Karpas-422 (cell line): ENCODE results near the gene LARGE1. TPM values are rescaled to one million over a fixed set of nuclear protein-coding genes. Genes with fewer than 3 reads are reported as not detected.
A peak's percentile ranks its signal among the peaks of the same experiment; 100 is the strongest.

Source experiments
- DNase-seq: peaks from one replicate; pipeline ENCODE4 v3.0.0-alpha.2; 2015
- H2AFZ ChIP-seq: fragments of 200-600 bp; sonication (generic); 2 replicates; pipeline ENCODE4 v1.6.1; 2014; ENCODE audit warnings: antibody characterized with exemption, low read length, mixed read lengths
- H3K27ac ChIP-seq: fragments of 200-600 bp; sonication (generic); 2 replicates; pipeline ENCODE4 v1.5.1; 2014; ENCODE audit warnings: mild to moderate bottlenecking, low read length, moderate library complexity
- H3K27me3 ChIP-seq: fragments of 200-600 bp; sonication (generic); 2 replicates; pipeline ENCODE4 v1.6.1; 2014; ENCODE audit warnings: low read length, mixed read lengths
- H3K36me3 ChIP-seq: fragments of 200-600 bp; sonication (generic); 2 replicates; pipeline ENCODE4 v1.6.1; 2014; ENCODE audit warnings: low read length, mixed read lengths; ENCODE audit not compliant: insufficient read depth
- H3K4me1 ChIP-seq: fragments of 200-600 bp; sonication (generic); 2 replicates; pipeline ENCODE4 v1.6.1; 2014; ENCODE audit warnings: mild to moderate bottlenecking, low read length, mixed read lengths
- H3K4me2 ChIP-seq: fragments of 200-600 bp; sonication (generic); 2 replicates; pipeline ENCODE4 v1.6.1; 2014; ENCODE audit warnings: low read length, low read depth, mild to moderate bottlenecking; ENCODE audit not compliant: poor library complexity, severe bottlenecking
- H3K4me3 ChIP-seq: fragments of 200-600 bp; sonication (generic); 2 replicates; pipeline ENCODE4 v1.5.1; 2014; ENCODE audit warnings: mild to moderate bottlenecking, antibody characterized with exemption, low read length, mixed read lengths
- H3K79me2 ChIP-seq: fragments of 200-600 bp; sonication (generic); 2 replicates; pipeline ENCODE4 v1.6.1; 2014; ENCODE audit warnings: mild to moderate bottlenecking, low read length, mixed read lengths
- H3K9ac ChIP-seq: fragments of 200-600 bp; sonication (generic); 2 replicates; pipeline ENCODE4 v1.6.0; 2014; ENCODE audit warnings: low read length
- H3K9me2 ChIP-seq: fragments of 200-600 bp; sonication (generic), shearing (Covaris generic); replicated peaks from 2 replicates; pipeline ENCODE4 v1.6.0; 2014; ENCODE audit warnings: mild to moderate bottlenecking, low read length, moderate library complexity; ENCODE audit not compliant: insufficient read depth
- H3K9me3 ChIP-seq: fragments of 300-700, 200-600 bp; sonication (generic); 2 replicates; pipeline ENCODE4 v1.6.1; 2014; ENCODE audit warnings: low read length, mixed read lengths
- H4K20me1 ChIP-seq: fragments of 200-600 bp; sonication (generic); 2 replicates; pipeline ENCODE4 v1.6.1; 2014; ENCODE audit warnings: mild to moderate bottlenecking, antibody characterized with exemption, low read length, low read depth; ENCODE audit not compliant: insufficient read depth
- total RNA-seq: library from RNA; depleted of rRNA; stranded (reverse); fragments of >200 nt; shearing (Covaris generic); gene quantifications from 2 replicates; pipeline ENCODE4 v1.2.3, GENCODE V29; 2014; ENCODE audit warnings: low replicate concordance

LARGE1 gene
- total RNA-seq, 1 experiment from 2014 or later = 0.15 TPM

DNA sequence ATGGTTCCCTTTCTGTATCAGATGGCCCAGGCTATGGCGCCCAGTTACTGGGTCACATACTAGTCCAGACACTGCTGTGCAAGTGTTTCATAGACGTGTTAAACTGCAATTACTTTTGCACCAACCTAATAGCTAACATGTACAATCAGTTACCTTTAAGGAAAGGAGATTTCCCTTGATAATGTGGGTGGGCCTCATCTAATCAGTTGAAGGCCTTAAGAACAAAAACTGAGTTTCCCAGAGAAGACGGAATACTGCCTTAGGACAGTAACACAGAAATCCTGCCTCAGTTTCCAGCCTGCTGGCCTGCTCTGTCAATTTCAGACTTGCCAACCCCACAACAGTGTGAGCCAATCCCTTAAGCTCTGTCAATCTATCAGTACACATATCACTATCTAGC lies 632.2 kb downstream of the LARGE1 start:
- Histone ChIP-seq H3K27me3 (no peaks in the 10 kb centered on the region), H3K4me2 (no peak overlapping the region), H3K27ac (no peak overlapping the region), H2AFZ (no peak overlapping the region), H3K36me3 (no peaks in the 10 kb centered on the region), H3K9ac (no peak overlapping the region), H3K4me1 (peaks cover 4% of the 10 kb centered on the region; the same call in 1 of the 2 replicates), H3K9me2 (no peaks in the 10 kb centered on the region), H3K79me2 (no peaks in the 10 kb centered on the region), H3K4me3 (no peak overlapping the region), H3K9me3 (no peaks in the 10 kb centered on the region), H4K20me1 (no peaks in the 10 kb centered on the region)
- DNase-seq = no peak

DNA sequence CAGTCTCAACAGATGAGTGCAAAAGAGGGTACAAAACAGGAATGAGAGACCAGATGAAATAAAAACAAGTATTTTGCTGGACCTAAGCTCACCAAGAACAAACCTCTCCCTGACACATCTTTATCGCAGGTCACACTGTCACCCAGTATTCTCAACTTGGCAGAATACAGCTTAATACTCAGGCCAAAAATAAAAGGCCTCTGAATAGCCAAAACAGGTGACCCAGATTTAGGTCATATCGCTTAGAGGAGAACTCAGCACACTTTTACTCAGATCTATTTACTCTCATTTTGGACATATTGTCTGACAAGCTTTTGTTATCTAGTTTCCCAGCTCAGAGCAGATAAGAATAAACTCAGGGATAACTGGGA lies 645.2 kb downstream of the LARGE1 start:
- Histone ChIP-seq H4K20me1 (no peaks in the 10 kb centered on the region), H3K4me2 (no peak overlapping the region), H2AFZ (no peak overlapping the region), H3K27ac (no peak overlapping the region), H3K79me2 (no peaks in the 10 kb centered on the region), H3K27me3 (no peaks in the 10 kb centered on the region), H3K36me3 (no peaks in the 10 kb centered on the region), H3K9me2 (no peaks in the 10 kb centered on the region), H3K9ac (no peak overlapping the region), H3K4me1 (peaks cover 54% of the 10 kb centered on the region), H3K4me3 (no peak overlapping the region), H3K9me3 (no peaks in the 10 kb centered on the region)
- no peak for DNase-seq

DNA sequence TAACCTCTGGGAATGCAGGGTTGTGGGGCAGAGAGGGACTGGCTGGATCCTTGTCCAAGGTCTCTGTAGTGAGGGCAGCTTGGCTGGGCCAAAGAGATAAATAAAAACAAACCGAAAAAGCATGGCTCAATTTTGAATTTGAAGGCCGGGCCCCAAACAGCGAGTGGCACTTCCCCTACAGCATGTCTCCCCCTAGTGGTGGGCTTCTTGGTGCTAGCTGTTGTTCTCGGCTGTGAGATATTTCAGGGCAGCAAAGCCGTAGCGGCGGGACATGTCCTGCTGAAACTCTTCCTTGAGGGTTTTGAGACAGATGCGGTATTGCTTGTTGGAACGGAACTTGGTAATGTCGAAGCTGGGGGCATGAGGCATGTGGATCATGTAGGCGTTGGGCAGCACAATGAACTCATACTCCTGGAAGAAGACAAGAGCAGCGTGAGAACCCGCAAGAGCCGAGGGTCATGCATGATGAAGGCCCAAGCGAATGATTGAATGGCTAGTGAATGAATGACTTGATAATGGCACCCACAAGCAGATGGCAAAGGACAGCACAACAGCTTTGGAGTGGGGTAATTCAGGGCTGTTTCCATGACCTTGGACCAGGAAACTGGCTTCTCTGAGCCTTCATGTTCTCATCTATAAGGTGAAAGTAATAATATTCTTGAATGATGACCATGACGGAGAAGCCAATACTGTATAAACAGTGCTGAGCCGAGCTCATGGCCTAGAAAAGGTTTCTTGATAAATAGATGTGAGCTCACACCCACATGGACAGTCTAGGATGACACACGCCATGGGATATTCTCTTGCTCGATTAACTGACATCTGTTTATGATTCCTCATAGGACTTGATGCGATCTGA lies 645.8 kb downstream of the LARGE1 start:
- Histone ChIP-seq H3K4me3 (no peak overlapping the region), H3K9ac (no peak overlapping the region), H3K27ac (no peak overlapping the region), H2AFZ (peak overlapping the region; percentile 79), H4K20me1 (no peaks in the 10 kb centered on the region), H3K27me3 (no peaks in the 10 kb centered on the region), H3K36me3 (no peaks in the 10 kb centered on the region), H3K79me2 (no peaks in the 10 kb centered on the region), H3K4me1 (peaks cover 56% of the 10 kb centered on the region), H3K9me2 (no peaks in the 10 kb centered on the region), H3K9me3 (no peaks in the 10 kb centered on the region), H3K4me2 (no peak overlapping the region)
- DNase-seq = peak; percentile 92

DNA sequence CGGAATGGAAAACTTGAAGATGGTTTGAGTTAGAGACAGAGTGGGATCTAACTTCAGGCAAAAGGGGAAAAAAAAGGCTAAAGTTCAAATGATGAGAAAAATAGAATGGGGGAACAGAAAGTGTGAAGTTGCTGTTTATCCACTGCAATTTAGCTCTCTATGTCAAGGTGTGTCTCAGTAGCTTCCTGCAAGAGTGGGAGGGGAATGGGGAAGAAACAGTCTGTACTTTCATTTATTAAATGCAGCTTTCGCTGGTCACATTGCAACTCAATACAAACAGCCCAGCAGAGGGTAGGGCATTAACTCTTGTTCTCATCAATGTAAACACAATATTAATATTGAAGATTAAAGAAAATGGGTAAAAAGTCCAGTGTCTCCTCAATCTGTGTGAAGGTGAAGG lies 647.4 kb downstream of the LARGE1 start:
- Histone ChIP-seq H2AFZ (no peak overlapping the region), H3K27me3 (no peaks in the 10 kb centered on the region), H3K27ac (peak overlapping the region; percentile 85; the same call in 1 of the 2 replicates), H3K9ac (no peak overlapping the region; the same call in 1 of the 2 replicates), H3K4me3 (peak overlapping the region; percentile 45; the same call in 1 of the 2 replicates), H3K4me1 (peaks cover 56% of the 10 kb centered on the region), H4K20me1 (no peaks in the 10 kb centered on the region), H3K79me2 (no peaks in the 10 kb centered on the region), H3K9me2 (no peaks in the 10 kb centered on the region), H3K4me2 (peak overlapping the region; percentile 74), H3K36me3 (no peaks in the 10 kb centered on the region), H3K9me3 (no peaks in the 10 kb centered on the region)
- no peak for DNase-seq

DNA sequence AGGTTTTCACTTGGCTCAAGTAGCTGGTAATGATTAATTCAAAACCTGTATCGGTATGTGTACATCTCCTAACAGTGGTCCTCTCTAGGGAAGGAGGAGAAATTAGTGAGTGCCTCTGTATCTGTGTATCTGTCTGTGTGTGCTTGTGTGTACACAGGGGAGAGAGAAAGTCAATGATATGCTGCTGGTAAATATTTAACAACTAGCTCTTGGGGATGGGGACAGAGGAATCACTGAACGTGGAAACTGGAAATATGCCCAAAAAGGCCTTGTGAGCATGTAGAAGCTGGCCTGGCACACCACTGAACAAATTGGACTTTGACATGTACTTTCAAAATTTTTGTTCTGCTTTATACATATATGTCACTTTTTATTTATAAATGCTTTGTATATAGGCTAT lies 648.1 kb downstream of the LARGE1 start:
- H3K9me2 ChIP-seq = no peaks in the 10 kb centered on the region

DNA sequence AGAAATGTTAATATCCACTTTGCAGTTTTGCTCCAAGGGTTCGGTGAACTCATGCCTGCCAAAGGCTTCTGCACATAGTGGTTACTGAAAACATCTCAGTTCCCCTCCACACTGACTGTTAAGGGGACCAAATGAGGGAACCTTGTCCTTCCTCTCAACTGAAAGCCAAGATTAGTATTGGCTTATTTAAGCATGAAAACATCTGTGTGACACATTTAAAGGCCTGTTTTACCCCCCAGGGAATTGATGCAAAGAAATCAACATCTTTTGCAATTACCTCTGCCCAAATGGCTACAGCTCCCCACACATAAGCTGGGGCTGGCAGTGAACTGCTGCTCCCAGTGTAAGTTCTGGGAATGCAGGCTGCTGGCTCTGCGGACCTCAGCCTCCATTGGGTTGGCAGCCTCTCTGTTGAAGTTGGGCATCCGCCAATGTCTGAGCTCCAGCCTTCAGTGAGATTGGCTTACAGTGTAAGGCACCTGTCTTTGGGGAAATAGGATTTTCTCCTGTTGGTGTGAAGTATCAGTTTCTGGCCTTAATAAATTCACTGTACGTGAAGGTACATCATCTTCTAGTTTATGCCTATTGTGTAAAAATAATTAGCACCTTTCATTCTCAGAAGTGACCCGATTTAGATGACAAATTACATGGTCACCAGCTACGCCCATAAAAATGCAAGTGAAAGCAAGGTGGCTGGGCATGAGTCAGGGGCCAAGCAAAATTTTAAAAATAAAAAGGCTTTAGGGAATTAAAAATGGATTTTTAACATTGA lies 648.7 kb downstream of the LARGE1 start:
- H3K36me3 ChIP-seq = no peaks in the 10 kb centered on the region
- H3K27ac ChIP-seq = peak overlapping the region; percentile 85
- peak overlapping the region; percentile 45 for H3K4me3 ChIP-seq
- peak overlapping the region; percentile 74 for H3K4me2 ChIP-seq
- no peaks in the 10 kb centered on the region for H4K20me1 ChIP-seq
- peak overlapping the region; percentile 27; the same call in 1 of the 2 replicates for H3K9ac ChIP-seq
- H2AFZ ChIP-seq = no peak overlapping the region
- no peaks in the 10 kb centered on the region for H3K79me2 ChIP-seq
- peak; percentile 94 for DNase-seq
- H3K4me1 ChIP-seq = peaks cover 56% of the 10 kb centered on the region
- H3K9me3 ChIP-seq = no peaks in the 10 kb centered on the region
- H3K9me2 ChIP-seq = no peaks in the 10 kb centered on the region
- H3K27me3 ChIP-seq = no peaks in the 10 kb centered on the region

More for the DNA sequence above, 648.1 kb downstream of the LARGE1 start:
- H3K9ac ChIP-seq = peak overlapping the region; percentile 25; the same call in 1 of the 2 replicates
- H3K79me2 ChIP-seq = no peaks in the 10 kb centered on the region
- peaks cover 56% of the 10 kb centered on the region for H3K4me1 ChIP-seq
- H3K4me3 ChIP-seq = peak overlapping the region; percentile 45
- no peaks in the 10 kb centered on the region for H3K27me3 ChIP-seq
- no peaks in the 10 kb centered on the region for H4K20me1 ChIP-seq
- no peaks in the 10 kb centered on the region for H3K9me3 ChIP-seq
- no peaks in the 10 kb centered on the region for H3K36me3 ChIP-seq
- H3K4me2 ChIP-seq = peak overlapping the region; percentile 74
- peak overlapping the region; percentile 85 for H3K27ac ChIP-seq
- no peak overlapping the region for H2AFZ ChIP-seq
- no peak for DNase-seq

DNA sequence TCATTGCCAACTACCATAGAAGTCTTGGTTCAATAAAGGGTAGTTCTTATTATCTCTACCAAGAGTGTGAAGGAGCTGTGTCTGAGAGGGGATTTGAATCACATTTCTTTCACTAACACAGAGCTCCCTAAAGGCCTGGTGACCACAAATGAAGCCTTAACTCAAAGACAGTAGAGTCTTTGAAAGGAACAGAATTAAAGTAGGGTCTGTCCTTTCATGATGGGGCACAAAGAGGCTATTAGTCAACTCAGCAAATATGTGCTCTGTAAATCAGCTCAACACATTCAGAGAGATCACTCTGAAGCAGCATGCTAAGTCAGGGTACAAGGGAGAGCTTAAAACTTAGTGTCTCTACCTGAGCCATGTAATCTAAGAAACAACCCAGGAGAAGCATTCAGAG lies 649.7 kb downstream of the LARGE1 start:
- peak; percentile 56 for DNase-seq
- Histone ChIP-seq H3K4me1 (peaks cover 56% of the 10 kb centered on the region), H4K20me1 (no peaks in the 10 kb centered on the region), H3K9me3 (no peaks in the 10 kb centered on the region), H3K9me2 (no peaks in the 10 kb centered on the region), H3K36me3 (no peaks in the 10 kb centered on the region), H2AFZ (no peak overlapping the region), H3K9ac (peak overlapping the region; percentile 27; the same call in 1 of the 2 replicates), H3K27ac (peak overlapping the region; percentile 85), H3K79me2 (no peaks in the 10 kb centered on the region), H3K4me3 (peak overlapping the region; percentile 45), H3K27me3 (no peaks in the 10 kb centered on the region), H3K4me2 (peak overlapping the region; percentile 74)

DNA sequence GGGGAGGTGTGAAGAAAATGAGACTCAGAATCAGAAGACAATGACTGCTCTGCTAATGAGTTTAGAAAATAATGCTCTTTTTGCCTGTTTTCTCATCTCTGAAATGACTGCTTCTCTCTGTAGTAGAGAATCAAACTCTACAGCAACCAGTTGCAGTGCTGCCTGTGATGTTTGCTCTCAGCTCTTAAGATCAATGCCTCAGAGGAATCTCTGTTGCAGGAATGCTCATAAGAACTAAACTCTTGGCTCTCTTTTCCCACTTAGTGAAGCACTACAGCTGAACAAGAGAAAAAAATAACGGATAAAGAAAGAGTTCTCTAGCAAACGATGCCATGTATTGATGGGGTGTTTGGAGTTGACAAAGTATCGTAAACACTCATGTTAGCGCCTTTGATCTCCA lies 658.6 kb downstream of the LARGE1 start:
- DNase-seq = no peak
- H2AFZ ChIP-seq = no peak overlapping the region
- no peaks in the 10 kb centered on the region for H3K9me3 ChIP-seq
- no peaks in the 10 kb centered on the region for H3K36me3 ChIP-seq
- no peak overlapping the region for H3K4me3 ChIP-seq
- no peaks in the 10 kb centered on the region for H3K9me2 ChIP-seq
- no peak overlapping the region for H3K9ac ChIP-seq
- H3K27me3 ChIP-seq = no peaks in the 10 kb centered on the region
- no peak overlapping the region for H3K4me2 ChIP-seq
- 0 out of 2 replicates have a peak, but pooled peaks cover 3% of the 10 kb centered on the region for H3K4me1 ChIP-seq
- H3K27ac ChIP-seq = no peak overlapping the region
- no peaks in the 10 kb centered on the region for H3K79me2 ChIP-seq
- H4K20me1 ChIP-seq = no peaks in the 10 kb centered on the region
